ENCODE measurements around the gene PCARE.

PCARE gene

DNA sequence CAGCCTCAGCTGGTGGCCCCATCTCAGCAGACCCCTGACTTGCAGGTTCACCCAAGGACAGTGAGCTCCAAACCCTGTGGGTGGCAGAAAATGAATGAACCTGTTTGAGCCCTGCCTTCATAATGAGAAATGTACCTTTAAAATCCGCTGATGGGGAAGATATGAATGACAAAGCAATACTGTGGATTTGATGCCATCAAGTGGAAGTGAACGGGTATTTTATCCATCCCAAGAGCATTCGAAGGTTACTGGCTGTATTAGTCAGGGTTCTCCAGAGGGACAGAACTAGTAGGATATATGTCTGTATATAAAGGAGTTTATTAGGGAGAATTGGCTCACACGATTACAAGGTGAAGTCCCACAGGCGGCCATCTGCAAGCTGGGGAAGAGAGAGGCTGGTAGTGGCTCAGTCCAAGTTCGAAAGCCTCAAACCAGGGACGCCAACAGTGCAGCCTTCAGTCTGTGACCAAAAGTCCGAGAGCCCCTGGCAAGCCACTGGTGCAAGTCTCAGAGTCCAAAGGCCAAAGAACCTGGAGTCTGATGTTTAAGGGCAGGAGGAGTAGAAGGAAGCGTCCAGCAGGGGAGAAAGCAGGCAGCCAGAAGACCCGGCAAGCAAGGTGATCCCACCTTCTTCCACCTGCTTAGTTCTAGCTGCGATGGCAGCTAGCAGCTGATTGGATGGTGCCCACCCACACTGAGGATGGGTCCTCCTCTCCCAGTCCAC is 61.1 kb downstream of the PCARE start:
- H3K4me1 ChIP-seq (ENCODE audit: control insufficient read depth, insufficient read depth, low read length) = peaks cover 25% of the 10 kb centered on the region
- no peak for DNase-seq (ENCODE audit: low read depth)
- H3K36me3 ChIP-seq (ENCODE audit: control insufficient read depth, insufficient read depth, low read length, severe bottlenecking) = no peaks in the 10 kb centered on the region
- H3K4me3 ChIP-seq (ENCODE audit: low read length) = no peak overlapping the region
- H3K9me3 ChIP-seq (ENCODE audit: control insufficient read depth, low read length) = no peaks in the 10 kb centered on the region
- peaks cover 19% of the 10 kb centered on the region for H3K27me3 ChIP-seq (replicated peaks; ENCODE audit: control insufficient read depth, insufficient read depth, low read length)
- H3K9ac ChIP-seq (ENCODE audit: low read length) = no peak overlapping the region

DNA sequence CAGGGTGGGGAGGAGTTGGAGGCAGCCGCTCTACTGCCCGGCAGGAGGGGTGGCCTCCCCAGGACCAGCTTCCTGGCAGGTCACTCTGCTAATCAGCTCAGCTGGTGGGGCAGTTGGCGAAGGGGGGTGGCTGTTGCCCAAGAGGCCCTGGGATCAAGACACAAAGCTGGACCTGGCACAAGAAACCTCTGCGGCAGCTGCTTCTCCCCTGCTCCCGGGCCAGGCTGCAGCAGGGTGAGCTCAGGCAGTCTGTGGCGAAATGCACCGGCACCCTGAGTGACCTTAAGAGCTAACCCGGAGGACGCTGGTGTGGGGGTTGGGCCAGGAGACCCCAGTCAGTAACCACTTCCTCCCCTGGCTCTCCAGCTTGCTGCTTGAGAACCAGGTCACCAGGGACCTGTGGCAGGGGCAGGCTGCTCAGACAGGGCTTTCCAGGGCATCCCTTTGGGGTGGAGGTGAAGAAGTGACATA is 62.1 kb downstream of the PCARE start:
- Histone ChIP-seq H3K27me3 (replicated peaks; ENCODE audit: control insufficient read depth, insufficient read depth, low read length) (peaks cover 19% of the 10 kb centered on the region), H3K4me1 (ENCODE audit: control insufficient read depth, insufficient read depth, low read length) (peaks cover 25% of the 10 kb centered on the region), H3K4me3 (ENCODE audit: low read length) (no peak overlapping the region), H3K36me3 (ENCODE audit: control insufficient read depth, insufficient read depth, low read length, severe bottlenecking) (no peaks in the 10 kb centered on the region), H3K9me3 (ENCODE audit: control insufficient read depth, low read length) (no peaks in the 10 kb centered on the region), H3K9ac (ENCODE audit: low read length) (no peak overlapping the region)
- no peak for DNase-seq (ENCODE audit: low read depth)
